Ovary (tissue), 9 donors: ENCODE data around the gene GNAI2. TPM values are rescaled to one million over a fixed set of nuclear protein-coding genes. Genes with fewer than 3 reads are reported as not detected.

Experiments
- DNase-seq, 5 donors: peaks; one replicate each; pipeline ENCODE4 v3.0.0-alpha.2; 2019 to 2020
- H3K27ac ChIP-seq, 2 donors: fragments of 200-600 bp; one replicate each; pipeline versions ENCODE4 v1.5.1 to v1.8.0; 2019 to 2022
- H3K27me3 ChIP-seq: fragments of 200-600 bp; one replicate; pipeline ENCODE4 v1.8.0; 2022
- H3K36me3 ChIP-seq: fragments of 200-600 bp; sonication (generic); one replicate; pipeline ENCODE4 v1.5.1; 2019
- H3K4me1 ChIP-seq: one replicate; pipeline ENCODE4 v1.8.1; 2013; ENCODE audit warnings: mild to moderate bottlenecking, moderate library complexity; ENCODE audit not compliant: insufficient read depth
- H3K4me3 ChIP-seq: fragments of 200-600 bp; sonication (generic); one replicate; pipeline ENCODE4 v1.5.1; 2017
- H3K9me3 ChIP-seq, 2 donors: fragments of 200-600 bp in 1 of 2; sonication (generic) in 1 of 2; one replicate each; pipeline versions ENCODE4 v1.5.1 to v1.8.1; 2013 to 2019; ENCODE audit warnings: mild to moderate bottlenecking in 1 of 2, moderate library complexity in 1 of 2
- EP300 ChIP-seq: sonication (generic); formaldehyde crosslinking; IDR thresholded peaks from one replicate; pipeline ENCODE4 v1.6.1; 2017; ENCODE audit warnings: antibody characterized with exemption
- POLR2A ChIP-seq: fragments of 450-650 bp; IDR thresholded peaks from one replicate; pipeline ENCODE4 v1.6.1; 2017; ENCODE audit warnings: antibody characterized with exemption, mild to moderate bottlenecking, moderate library complexity
- WGBS, 3 donors: extraction: QIAGEN DNeasy Blood & Tissue Kit in 1 of 3; methylation state at CpG; one replicate each; pipeline versions ENCODE4 v1.1.5 to v1.1.7; 2013 to 2017; 5-methylcytosine and 5-hydroxymethylcytosine counted together
- intact Hi-C, 4 donors: fragments of 100-400 bp; cut with DNase I; formaldehyde crosslinking; loops; one replicate each; pipeline versions ENCODE4 v1.11.0 to v1.15.1; 2022 to 2023
- microRNA-seq, 3 donors: library from miRNA; unstranded; fragments of <30 nt; microRNA quantifications; one replicate each; pipeline versions ENCODE4 to v1.2.0, GENCODE V29; 2019 to 2020
- polyA plus RNA-seq, 2 donors: library from polyadenylated mRNA; stranded (reverse); fragments of 200-250 nt in 1 of 2; fragments of 350-450 nt in 1 of 2; fragmentation: Illumina TruSeq in 1 of 2; extraction: RNeasy Lipid Tissue Mini Kit (QIAGEN cat#74804) in 1 of 2; gene quantifications; one replicate each; pipeline ENCODE4 v1.2.3, GENCODE V29; 2013 to 2014
- small RNA-seq: library from RNA; depleted of rRNA; stranded (forward); fragments of <200 nt; gene quantifications from one replicate; pipeline ENCODE3, GENCODE V24; 2016
- total RNA-seq, 7 donors: library from RNA; depleted of rRNA in 2 of 7; stranded (reverse); fragments of >200 nt in 2 of 7; fragmentation: NEBNext Ultra II Directional in 3 of 7; extraction: Animal tissue kit (Norgen Biotek cat#: 25700) in 3 of 7; gene quantifications; one replicate each; pipeline versions ENCODE4 v1.1.0 to v1.2.4, GENCODE V29; 2016 to 2023
- TF ChIP-seq, protein P1 (sequence below), 3 donors: fragments of 450-650 bp in 2 of 3; fragments of 200-600 bp in 1 of 3; IDR thresholded peaks; one replicate each; pipeline versions ENCODE4 v1.5.1 to v1.8.0; 2016 to 2022; ENCODE audit warnings: antibody characterized with exemption in 3 of 3, mild to moderate bottlenecking in 1 of 3
- donor health status: DM: no; HTN: no; CAD: no; lungs with moderate emphysema.
- donor health status: DM: no; HTN: no; CAD: no.
- donor health status: Bipolar disorder and iron deficiency.
- donor health status: DM: yes; HTN: yes; CAD: no.
- donor health status: DM: no; HTN: no; CAD: no.
- donor health status: DM: yes; HTN: yes; CAD: no.

GNAI2 gene
- total and polyA plus RNA-seq, 9 donors, result 72.3 to 309 (median 212) TPM

DNA sequence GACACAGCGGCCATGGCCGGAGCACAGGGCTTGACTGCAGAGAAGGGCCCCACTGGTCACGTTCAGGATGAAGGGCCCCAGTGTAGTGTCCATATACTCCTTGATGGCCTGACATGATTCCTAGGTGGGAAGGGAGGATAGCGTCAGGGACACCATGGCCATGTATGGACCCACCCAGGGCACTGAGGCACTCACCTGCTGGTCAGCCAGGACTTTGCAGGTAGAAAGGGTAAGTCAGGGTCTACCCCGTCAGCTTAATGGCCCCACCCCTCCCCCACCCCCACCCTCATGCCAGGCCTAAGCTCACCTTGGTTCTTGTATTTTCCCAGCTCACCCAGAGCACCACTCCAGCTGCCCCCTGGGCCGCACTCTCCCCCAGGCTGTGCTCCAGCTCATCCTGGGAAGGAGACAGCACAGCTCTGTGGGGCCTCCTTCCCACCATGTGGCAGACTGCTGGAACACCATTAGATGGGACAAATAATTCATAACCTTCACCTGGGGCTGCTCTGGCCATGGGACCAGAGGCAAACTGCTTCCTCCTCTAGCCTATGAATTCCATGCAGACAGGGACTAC lies 64.8 kb downstream of the GNAI2 start:
- H3K9me3 ChIP-seq, result no peaks in the 10 kb centered on the region
- 89 to 94% (median 89%) methylated on average over 6 of the region's 6 CpGs for WGBS, 3 donors
- H3K27me3 ChIP-seq, result no peaks in the 10 kb centered on the region
- TF ChIP-seq POLR2A (no peak), EP300 (no peak)
- TF ChIP-seq, protein P1, sequence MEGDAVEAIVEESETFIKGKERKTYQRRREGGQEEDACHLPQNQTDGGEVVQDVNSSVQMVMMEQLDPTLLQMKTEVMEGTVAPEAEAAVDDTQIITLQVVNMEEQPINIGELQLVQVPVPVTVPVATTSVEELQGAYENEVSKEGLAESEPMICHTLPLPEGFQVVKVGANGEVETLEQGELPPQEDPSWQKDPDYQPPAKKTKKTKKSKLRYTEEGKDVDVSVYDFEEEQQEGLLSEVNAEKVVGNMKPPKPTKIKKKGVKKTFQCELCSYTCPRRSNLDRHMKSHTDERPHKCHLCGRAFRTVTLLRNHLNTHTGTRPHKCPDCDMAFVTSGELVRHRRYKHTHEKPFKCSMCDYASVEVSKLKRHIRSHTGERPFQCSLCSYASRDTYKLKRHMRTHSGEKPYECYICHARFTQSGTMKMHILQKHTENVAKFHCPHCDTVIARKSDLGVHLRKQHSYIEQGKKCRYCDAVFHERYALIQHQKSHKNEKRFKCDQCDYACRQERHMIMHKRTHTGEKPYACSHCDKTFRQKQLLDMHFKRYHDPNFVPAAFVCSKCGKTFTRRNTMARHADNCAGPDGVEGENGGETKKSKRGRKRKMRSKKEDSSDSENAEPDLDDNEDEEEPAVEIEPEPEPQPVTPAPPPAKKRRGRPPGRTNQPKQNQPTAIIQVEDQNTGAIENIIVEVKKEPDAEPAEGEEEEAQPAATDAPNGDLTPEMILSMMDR (IDR thresholded peaks at IDR 0.05), result no peak
- H3K27ac ChIP-seq, result peak overlapping the region; percentile 9 to 68
- no peak for DNase-seq
- intact Hi-C loops, result no loop called here
- peaks cover 13% of the 10 kb centered on the region for H3K4me1 ChIP-seq
- no peaks in the 10 kb centered on the region for H3K36me3 ChIP-seq
- H3K4me3 ChIP-seq, result no peak overlapping the region

DNA sequence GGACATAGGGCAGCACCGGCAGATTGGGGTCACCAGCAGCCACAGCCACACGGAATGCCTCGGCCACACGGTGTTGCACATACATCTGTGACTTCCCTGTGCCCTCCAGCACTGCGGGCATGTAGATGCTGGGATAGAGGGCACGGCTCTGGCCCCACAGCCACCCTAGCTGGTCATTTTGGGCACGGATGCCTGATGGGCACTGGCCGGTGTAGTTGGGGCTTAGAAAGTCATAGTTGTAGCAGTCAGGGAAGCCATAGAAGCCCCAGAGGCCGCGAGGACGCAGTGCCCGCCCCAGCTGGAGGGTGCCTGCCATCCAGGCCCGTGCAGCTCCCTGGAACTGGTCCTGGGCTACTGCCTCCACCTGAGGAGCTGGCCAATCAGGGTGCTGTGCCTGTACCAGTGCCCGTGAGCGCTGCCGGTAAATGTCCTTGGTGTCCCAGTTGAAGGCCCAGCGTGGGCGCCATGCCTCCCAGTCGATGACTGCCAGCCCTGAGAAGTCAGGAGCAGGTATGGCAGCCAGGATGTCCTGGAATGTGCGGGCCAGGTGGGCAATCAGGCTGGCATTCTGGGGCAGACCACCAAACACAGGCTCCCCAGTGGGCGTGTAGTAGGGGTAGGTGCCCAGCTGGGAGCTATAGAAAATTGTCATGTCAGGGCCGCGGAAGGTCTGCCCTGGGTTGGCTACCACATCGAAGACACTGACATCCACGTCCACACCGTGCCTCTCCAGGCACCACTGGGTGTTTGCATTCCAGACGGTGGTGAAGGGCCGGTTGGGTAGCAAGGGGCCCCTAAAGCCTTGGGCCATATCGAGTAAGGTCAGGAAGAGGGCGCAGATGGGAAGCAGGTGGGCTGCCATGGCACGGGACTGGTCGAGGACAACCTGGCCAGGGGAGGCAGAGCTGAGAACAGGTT lies 66.3 kb downstream of the GNAI2 start:
- H3K4me1 ChIP-seq, result peaks cover 13% of the 10 kb centered on the region
- DNase-seq, result peak in 2 of 5 donors; percentile 47 to 49
- H3K36me3 ChIP-seq, result no peaks in the 10 kb centered on the region
- no peak overlapping the region for H3K4me3 ChIP-seq
- TF ChIP-seq EP300 (no peak), POLR2A (no peak)
- TF ChIP-seq, protein P1 (IDR thresholded peaks at IDR 0.05), result no peak
- H3K27ac ChIP-seq, result peak overlapping the region; percentile 45 to 60
- intact Hi-C loops, result loop anchor here in 1 of 4 donors (2.0 kb wide), 1 partner anchor 18 kb away; no protein-coding TSS in a partner anchor
- no peaks in the 10 kb centered on the region for H3K27me3 ChIP-seq
- no peaks in the 10 kb centered on the region for H3K9me3 ChIP-seq
- WGBS, 3 donors, result 85 to 88% (median 87%) methylated on average over 32 of the region's 32 CpGs

DNA sequence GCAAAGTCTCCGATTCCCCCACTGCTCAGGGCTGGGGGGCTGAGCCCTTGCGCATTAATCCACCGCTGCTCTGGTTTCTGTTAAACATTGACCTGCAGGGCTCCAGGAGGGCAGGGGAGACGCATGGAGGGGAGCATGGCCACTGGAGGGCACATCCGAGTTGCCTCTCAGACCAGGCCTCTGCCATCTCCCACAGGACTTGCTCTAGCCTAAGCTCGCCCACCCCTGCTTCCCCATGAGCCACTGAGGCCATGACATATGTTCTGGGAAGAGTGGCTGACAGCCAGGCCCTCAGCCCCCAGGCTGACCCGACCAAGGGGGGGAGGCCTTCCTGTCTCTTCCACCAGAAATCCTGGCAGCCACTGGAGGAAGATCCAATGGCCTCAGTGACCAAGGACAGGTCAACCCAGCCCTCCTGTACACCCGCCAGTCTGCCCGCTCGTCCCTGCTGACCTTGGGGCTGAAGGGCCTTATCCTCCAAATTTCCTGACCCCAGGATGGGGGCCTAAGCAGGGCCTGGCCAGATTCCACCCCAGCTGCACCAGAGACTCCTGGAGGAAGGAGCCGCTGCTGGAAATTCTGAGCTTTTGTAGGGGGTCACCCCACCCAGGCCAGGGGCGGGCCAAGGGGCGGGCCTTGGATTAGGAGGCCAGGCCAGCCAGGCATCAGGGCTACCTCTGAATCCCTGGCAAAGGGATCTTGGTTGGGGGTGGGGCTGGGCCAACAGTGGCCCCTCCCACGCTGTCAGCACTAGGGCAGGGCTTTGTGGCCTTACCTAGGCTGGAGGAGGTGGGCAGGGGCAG lies 67.2 kb downstream of the GNAI2 start, which contains the start of gene HYAL1:
Gene HYAL1 (minus strand): TSS at position 562 of the 803 bp plus-strand sequence. CDS start 618 bp downstream, outside the sequence.
- DNase-seq, result peak; percentile 63 to 80 (median 69)
- Histone ChIP-seq H3K27ac (peak within 1 kb of the TSS; percentile 45 to 60), H3K27me3 (no peaks in the 10 kb centered on the region), H3K4me3 (no peak within 1 kb of the TSS), H3K4me1 (peaks cover 13% of the 10 kb centered on the region), H3K9me3 (no peaks in the 10 kb centered on the region), H3K36me3 (no peaks in the 10 kb centered on the region)
- intact Hi-C loops, result loop anchor here in 1 of 4 donors (2.0 kb wide), 1 partner anchor 18 kb away; no protein-coding TSS in a partner anchor
- WGBS, 3 donors, result 48 to 54% (median 53%) methylated on average over 12 to 14 of the region's 14 CpGs
- TF ChIP-seq POLR2A, result no peak
- TF ChIP-seq, protein P1 (IDR thresholded peaks at IDR 0.05), result no peak

DNA sequence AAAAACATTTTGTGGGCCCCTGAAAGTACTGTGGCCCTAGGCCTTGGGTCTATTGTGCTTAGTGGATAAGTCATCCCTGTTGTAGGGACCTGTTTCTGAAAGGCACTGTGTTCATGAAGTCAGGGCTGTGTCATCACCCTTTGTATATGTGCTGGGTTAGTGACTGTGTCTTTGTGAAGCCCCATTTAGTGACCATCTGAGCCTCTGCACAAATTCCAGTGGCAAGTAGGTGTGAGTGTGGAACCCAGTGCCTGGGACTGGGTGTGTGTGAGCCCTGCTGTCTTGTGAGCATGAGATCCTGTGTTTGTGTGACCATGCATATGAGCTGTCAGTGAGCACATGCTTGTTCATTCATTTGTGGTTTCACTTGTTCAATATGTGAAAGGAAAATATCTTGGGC lies 68.6 kb downstream of the GNAI2 start:
- Histone ChIP-seq H3K36me3 (no peaks in the 10 kb centered on the region), H3K27ac (no peak overlapping the region), H3K9me3 (no peaks in the 10 kb centered on the region), H3K4me3 (no peak overlapping the region), H3K4me1 (peaks cover 10% of the 10 kb centered on the region), H3K27me3 (no peaks in the 10 kb centered on the region)
- intact Hi-C loops, result no loop called here
- no peak for DNase-seq
- TF ChIP-seq EP300 (no peak), POLR2A (no peak)

Small RNA genes lying within 50 kb of the gene (microRNA-seq; reads per million reads assigned to microRNA genes)
- 0 to 0.18 (median 0) reads per million in 3 donors for gene MIR5787

Small RNA genes lying within 50 kb of the gene (small RNA-seq; reads per million reads assigned to genes)
- gene MIR5787, result not detected

Other genes with a start within 250 kb of the GNAI2 start
- 100 to 1,000 TPM; 146 to 202 (median 165) TPM for gene RBM5, start 147.3 kb upstream of the GNAI2 start, total RNA-seq
- gene RBM5, start 147.3 kb upstream of the GNAI2 start, polyA plus RNA-seq, result 100 to 1,000 TPM; 123 to 207 TPM
- 10 to 100 TPM in 2 of 7 donors, 1 to 10 TPM in 5; 1.9 to 31.5 (median 7.2) TPM for gene SEMA3F, start 80.9 kb upstream of the GNAI2 start, total RNA-seq
- 1 to 10 TPM; 3.5 to 8.3 TPM for gene SEMA3F, start 80.9 kb upstream of the GNAI2 start, polyA plus RNA-seq
- not detected for gene GNAT1, start 44.6 kb upstream of the GNAI2 start, total RNA-seq
- not detected for gene GNAT1, start 44.6 kb upstream of the GNAI2 start, polyA plus RNA-seq
- 10 to 100 TPM in 2 of 7 donors, 1 to 10 TPM in 5; 3.0 to 10.9 (median 8.3) TPM for gene SLC38A3, start 30.9 kb upstream of the GNAI2 start, total RNA-seq
- 1 to 10 TPM; 1.6 to 6.6 TPM for gene SLC38A3, start 30.9 kb upstream of the GNAI2 start, polyA plus RNA-seq
- gene SEMA3B, start 32.9 kb downstream of the GNAI2 start, total RNA-seq, result 100 to 1,000 TPM in 1 of 7 donors, 10 to 100 TPM in 6; 18.4 to 224 (median 51.9) TPM
- 10 to 100 TPM in 1 of 2 donors, 1 to 10 TPM in 1; 5.0 to 30.9 TPM for gene SEMA3B, start 32.9 kb downstream of the GNAI2 start, polyA plus RNA-seq
- 1 to 10 TPM in 2 of 7 donors, under 1 TPM in 3, not detected in 2; 0.42 to 1.4 (median 0.76) TPM for gene LSMEM2, start 42.9 kb downstream of the GNAI2 start, total RNA-seq
- 1 to 10 TPM in 1 of 2 donors, under 1 TPM in 1; 0.60 to 1.0 TPM for gene LSMEM2, start 42.9 kb downstream of the GNAI2 start, polyA plus RNA-seq
- gene IFRD2, start 56.2 kb downstream of the GNAI2 start, total RNA-seq, result 10 to 100 TPM; 31.8 to 76.9 (median 56.4) TPM
- 10 to 100 TPM; 14.5 to 32.8 TPM for gene IFRD2, start 56.2 kb downstream of the GNAI2 start, polyA plus RNA-seq
- 1 to 10 TPM in 6 of 7 donors, under 1 TPM in 1; 0.58 to 4.3 (median 2.0) TPM for gene HYAL3, start 63.2 kb downstream of the GNAI2 start, total RNA-seq
- 1 to 10 TPM; 1.5 to 1.9 TPM for gene HYAL3, start 63.2 kb downstream of the GNAI2 start, polyA plus RNA-seq
- gene NAA80, start 63.2 kb downstream of the GNAI2 start, total RNA-seq, result 10 to 100 TPM in 6 of 7 donors, 1 to 10 TPM in 1; 9.7 to 15.7 (median 13.0) TPM
- 10 to 100 TPM in 1 of 2 donors, 1 to 10 TPM in 1; 2.6 to 11.2 TPM for gene NAA80, start 63.2 kb downstream of the GNAI2 start, polyA plus RNA-seq
- gene HYAL1, start 67.4 kb downstream of the GNAI2 start, total RNA-seq, result 1 to 10 TPM; 1.8 to 9.3 (median 3.3) TPM
- 1 to 10 TPM; 3.6 to 4.4 TPM for gene HYAL1, start 67.4 kb downstream of the GNAI2 start, polyA plus RNA-seq
- 10 to 100 TPM; 29.0 to 81.6 (median 41.2) TPM for gene HYAL2, start 86.5 kb downstream of the GNAI2 start, total RNA-seq
- 10 to 100 TPM; 10.9 to 56.3 TPM for gene HYAL2, start 86.5 kb downstream of the GNAI2 start, polyA plus RNA-seq
- 10 to 100 TPM; 19.4 to 26.4 (median 21.3) TPM for gene TUSC2, start 92.0 kb downstream of the GNAI2 start, total RNA-seq
- gene TUSC2, start 92.0 kb downstream of the GNAI2 start, polyA plus RNA-seq, result 10 to 100 TPM; 21.0 to 24.0 TPM
- gene RASSF1, start 104.6 kb downstream of the GNAI2 start, total RNA-seq, result 10 to 100 TPM; 16.2 to 32.6 (median 25.5) TPM
- gene RASSF1, start 104.6 kb downstream of the GNAI2 start, polyA plus RNA-seq, result 10 to 100 TPM; 12.5 to 27.4 TPM
- 10 to 100 TPM in 2 of 7 donors, 1 to 10 TPM in 5; 1.0 to 75.1 (median 3.4) TPM for gene ZMYND10, start 109.5 kb downstream of the GNAI2 start, total RNA-seq
- gene ZMYND10, start 109.5 kb downstream of the GNAI2 start, polyA plus RNA-seq, result under 1 TPM; 0.50 to 0.81 TPM
- gene NPRL2, start 114.6 kb downstream of the GNAI2 start, total RNA-seq, result 10 to 100 TPM; 19.4 to 26.3 (median 22.4) TPM
- gene NPRL2, start 114.6 kb downstream of the GNAI2 start, polyA plus RNA-seq, result 10 to 100 TPM; 21.8 to 21.9 TPM
- gene CYB561D2, start 114.7 kb downstream of the GNAI2 start, total RNA-seq, result 10 to 100 TPM in 3 of 7 donors, 1 to 10 TPM in 4; 8.0 to 17.1 (median 9.6) TPM
- 10 to 100 TPM in 1 of 2 donors, 1 to 10 TPM in 1; 4.5 to 10.8 TPM for gene CYB561D2, start 114.7 kb downstream of the GNAI2 start, polyA plus RNA-seq
- gene TMEM115, start 123.3 kb downstream of the GNAI2 start, total RNA-seq, result 10 to 100 TPM; 32.3 to 58.4 (median 36.9) TPM
- gene TMEM115, start 123.3 kb downstream of the GNAI2 start, polyA plus RNA-seq, result 10 to 100 TPM in 1 of 2 donors, 1 to 10 TPM in 1; 8.5 to 40.2 TPM